Skeletal muscle satellite cell (primary cell): ENCODE measurements around the gene CRB3.
A peak's percentile ranks its signal among the peaks of the same experiment; 100 is the strongest.
"Not testable (repeated sequence)": the region's sequence is repeated elsewhere in the genome, so short reads cannot be mapped to it uniquely, and the experiment has no call there.

Experiments used
- H3K27me3 ChIP-seq: 2 replicates; pipeline ENCODE4 v1.7.0; 2013; ENCODE audit warnings: low read length; ENCODE audit not compliant: control insufficient read depth, insufficient read depth
- H3K36me3 ChIP-seq: 2 replicates; pipeline ENCODE4 v1.7.0; 2013; ENCODE audit warnings: mild to moderate bottlenecking, control low read depth, low read length; ENCODE audit not compliant: insufficient read depth
- H3K4me1 ChIP-seq: 2 replicates; pipeline ENCODE4 v1.7.0; 2013; ENCODE audit warnings: low read length; ENCODE audit not compliant: control insufficient read depth, insufficient read depth
- H3K4me2 ChIP-seq: 2 replicates; pipeline ENCODE4 v1.7.0; 2013; ENCODE audit warnings: mild to moderate bottlenecking, low read length
- H3K4me3 ChIP-seq: 2 replicates; pipeline ENCODE4 v1.7.0; 2013; ENCODE audit warnings: low read length
- H3K9ac ChIP-seq: 2 replicates; pipeline ENCODE4 v1.7.0; 2013; ENCODE audit warnings: mild to moderate bottlenecking, low read depth, low read length, moderate library complexity
- H3K9me3 ChIP-seq: replicated peaks from 2 replicates; pipeline ENCODE4 v1.7.0; 2013; ENCODE audit warnings: mild to moderate bottlenecking, control low read depth, low read length

Gene CRB3

DNA sequence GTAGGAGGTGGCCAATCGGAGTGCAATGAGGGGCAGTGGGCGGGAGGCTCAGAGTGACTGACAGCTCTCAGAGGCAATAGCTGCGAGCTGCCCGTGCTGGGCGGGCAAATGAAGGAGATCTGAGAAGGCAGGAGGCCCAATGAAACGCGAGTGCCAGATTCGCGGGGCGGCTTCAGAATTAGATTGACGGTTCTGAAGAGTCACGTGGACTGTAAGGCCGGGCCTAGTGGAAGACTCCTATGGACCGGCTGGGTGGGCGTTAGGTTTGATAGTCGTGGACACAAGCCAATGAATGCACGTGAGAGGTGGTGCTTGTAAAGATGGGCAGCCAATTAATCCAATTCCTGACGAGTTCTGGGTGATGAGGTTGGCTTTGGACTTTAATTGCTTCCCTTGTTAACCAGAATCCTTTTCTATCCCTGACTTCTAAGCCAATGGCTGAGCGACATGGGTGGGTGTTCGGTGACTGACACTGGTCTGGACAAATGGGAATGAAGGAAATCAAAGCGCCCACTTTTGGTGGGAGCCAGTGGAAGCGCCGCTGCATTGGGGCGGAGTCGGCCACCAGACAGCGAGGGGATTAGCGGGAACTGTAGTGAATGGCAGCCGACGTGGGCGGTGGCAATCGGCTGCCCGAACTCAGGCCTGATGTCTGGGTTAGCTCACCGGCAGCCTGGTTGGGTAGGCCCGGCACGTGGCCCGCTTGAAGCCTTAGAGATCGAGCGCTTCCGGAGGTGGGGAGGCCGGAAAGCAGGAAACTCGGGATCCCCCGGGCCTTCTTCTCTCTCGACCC is 38.9 kb upstream of the CRB3 start:
- Histone ChIP-seq H3K27me3 (peaks cover 4% of the 10 kb centered on the region), H3K4me3 (peak overlapping the region; percentile 52), H3K9ac (peak overlapping the region; percentile 6), H3K36me3 (peaks cover 19% of the 10 kb centered on the region), H3K4me2 (peak overlapping the region; percentile 53), H3K9me3 (no peaks in the 10 kb centered on the region), H3K4me1 (peaks cover 20% of the 10 kb centered on the region)

DNA sequence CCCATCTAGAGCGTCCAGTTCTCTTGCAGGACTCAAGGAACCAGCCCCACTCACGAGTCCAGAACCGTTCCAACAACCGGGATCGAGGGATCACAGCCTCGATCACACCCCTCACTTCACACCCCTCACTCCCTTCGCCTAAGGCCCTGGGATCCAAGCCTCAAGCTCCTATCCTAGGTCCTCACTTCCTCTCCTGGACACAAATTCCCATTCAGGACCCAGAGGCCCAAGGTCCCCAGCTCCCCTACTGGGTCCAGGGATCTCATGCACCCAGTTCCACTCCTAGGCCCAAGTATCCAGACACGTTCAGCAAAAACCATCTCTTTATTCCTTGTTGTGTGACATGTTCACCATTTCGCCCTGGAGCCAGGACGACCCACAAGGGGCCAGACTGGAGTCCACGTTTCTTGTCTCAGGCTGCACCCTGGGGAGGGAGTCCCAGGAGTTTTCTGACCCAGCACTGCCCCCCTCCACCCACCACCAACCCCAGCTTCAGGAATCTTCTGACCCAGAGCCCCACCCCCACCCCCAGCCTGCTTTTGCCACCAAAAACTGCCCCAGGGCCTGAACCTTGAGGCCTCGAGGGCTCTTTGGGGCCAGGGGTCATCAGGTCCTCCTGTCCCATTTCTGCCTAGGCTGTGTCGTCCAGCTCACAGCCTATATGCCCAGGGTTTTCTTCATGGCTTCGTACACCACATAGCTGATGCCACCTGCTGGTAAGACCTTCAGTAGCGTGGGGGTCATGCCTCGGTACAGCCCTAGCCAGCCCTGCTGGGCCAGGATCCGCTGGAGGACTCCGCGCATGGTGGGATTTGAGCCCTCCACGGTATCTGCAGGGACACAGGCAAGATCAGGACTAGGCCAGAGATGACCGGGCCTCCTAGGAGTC is 38.1 kb upstream of the CRB3 start:
- peaks cover 4% of the 10 kb centered on the region for H3K27me3 ChIP-seq
- peaks cover 20% of the 10 kb centered on the region for H3K4me1 ChIP-seq
- H3K4me2 ChIP-seq, result peak overlapping the region; percentile 53
- H3K4me3 ChIP-seq, result peak overlapping the region; percentile 52
- H3K9ac ChIP-seq, result peak overlapping the region; percentile 6
- no peaks in the 10 kb centered on the region for H3K9me3 ChIP-seq
- H3K36me3 ChIP-seq, result peaks cover 10% of the 10 kb centered on the region

DNA sequence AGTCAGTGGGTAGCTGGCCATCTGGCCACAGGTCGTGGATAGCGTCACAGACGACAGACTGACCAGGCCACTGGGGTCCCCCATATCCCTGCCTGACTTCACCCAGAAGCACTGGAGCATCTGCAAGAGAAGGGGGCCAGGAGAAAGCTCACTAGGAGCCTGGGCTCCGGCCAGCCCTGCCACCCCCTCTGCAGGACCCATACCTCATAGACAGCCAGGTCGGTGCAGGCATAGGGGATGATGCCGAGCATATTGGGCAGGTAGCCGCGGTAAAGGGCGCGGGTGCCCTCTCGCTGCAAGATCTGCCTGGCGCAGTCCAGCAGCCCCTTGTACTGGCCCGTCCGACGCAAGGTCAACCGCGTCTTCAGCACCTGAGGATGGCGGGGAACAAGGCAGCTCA is 36.9 kb upstream of the CRB3 start:
- no peaks in the 10 kb centered on the region for H3K36me3 ChIP-seq
- H3K27me3 ChIP-seq, result peaks cover 4% of the 10 kb centered on the region
- H3K4me2 ChIP-seq, result no peak overlapping the region
- no peak overlapping the region for H3K9ac ChIP-seq
- H3K4me3 ChIP-seq, result no peak overlapping the region
- peaks cover 19% of the 10 kb centered on the region for H3K4me1 ChIP-seq
- no peaks in the 10 kb centered on the region for H3K9me3 ChIP-seq

DNA sequence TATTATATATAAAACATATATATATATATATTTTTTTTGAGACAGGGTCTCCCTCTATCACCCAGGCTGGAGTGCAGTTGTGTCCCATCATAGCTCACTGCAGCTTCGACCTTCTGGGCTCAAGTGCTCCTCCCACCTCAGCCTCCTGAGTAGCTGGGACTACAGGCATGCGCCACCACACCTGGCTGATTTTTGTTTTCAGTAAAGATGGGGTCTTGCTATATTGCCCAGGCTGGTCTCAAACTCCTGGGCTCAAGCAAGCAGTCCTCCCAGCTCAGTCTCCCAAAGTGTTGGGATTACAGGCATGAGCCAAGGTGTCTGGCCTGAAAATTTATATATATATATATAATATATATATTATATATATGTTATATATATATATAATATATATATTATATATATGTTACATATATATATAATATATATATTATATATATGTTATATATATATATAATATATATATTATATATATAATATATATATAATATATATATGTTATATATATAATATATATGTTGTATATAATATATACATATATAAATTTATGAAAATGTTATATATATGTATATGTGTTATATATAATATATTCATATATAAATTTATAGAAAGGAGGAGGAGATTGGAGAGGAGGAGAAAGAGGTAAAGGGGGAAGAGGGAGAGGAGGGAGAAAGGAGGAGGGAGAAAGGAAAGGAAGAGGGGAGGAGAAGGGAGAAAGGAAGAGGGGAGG is 35.2 kb upstream of the CRB3 start:
- not testable (repeated sequence) for H3K4me3 ChIP-seq, H3K36me3 ChIP-seq, H3K27me3 ChIP-seq, H3K4me2 ChIP-seq, H3K9ac ChIP-seq, H3K4me1 ChIP-seq, H3K9me3 ChIP-seq

DNA sequence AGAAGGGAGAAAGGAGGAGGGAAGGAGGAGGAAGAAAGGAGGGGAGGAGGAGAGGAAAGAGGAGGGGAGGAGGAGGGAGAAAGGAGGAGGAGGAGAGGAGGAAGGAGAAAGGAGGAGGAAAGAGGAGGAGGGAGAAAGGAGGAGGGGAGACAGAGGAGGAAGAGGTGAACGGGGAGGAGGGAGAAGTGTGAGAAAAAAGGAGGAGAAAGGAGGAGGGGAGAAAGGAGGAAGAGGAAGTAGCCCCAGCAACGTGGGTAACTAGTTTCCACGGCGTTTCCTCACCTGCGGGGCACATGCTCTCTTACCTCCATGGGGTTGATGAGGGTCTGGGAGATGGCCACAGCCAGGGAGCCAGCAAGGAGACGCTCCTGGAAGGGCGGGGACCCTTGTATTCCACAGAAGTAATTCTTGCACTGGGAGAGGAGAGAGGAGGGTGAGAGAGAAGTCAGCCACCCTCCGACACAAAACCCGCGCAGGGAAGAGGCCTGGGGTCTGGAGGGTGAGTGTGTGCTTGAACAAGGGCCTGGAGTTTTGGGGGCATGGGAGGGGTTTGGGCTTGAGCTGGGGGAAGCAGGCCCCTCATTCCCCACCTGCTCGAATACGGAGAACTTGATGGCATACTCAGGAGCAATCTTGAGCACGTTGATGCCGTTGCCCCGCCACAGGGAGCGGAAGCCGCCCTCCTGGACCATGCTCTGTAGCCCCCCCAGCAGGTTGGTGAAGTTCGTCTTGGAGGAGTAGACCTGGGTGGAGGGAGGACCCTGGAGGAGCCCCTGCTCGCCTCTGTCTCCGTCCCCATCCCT is 34.5 kb upstream of the CRB3 start:
- H3K9me3 ChIP-seq, result no peaks in the 10 kb centered on the region
- H3K27me3 ChIP-seq, result peaks cover 4% of the 10 kb centered on the region
- no peak overlapping the region for H3K4me3 ChIP-seq
- H3K4me2 ChIP-seq, result no peak overlapping the region
- no peak overlapping the region for H3K9ac ChIP-seq
- H3K4me1 ChIP-seq, result peaks cover 6% of the 10 kb centered on the region
- no peaks in the 10 kb centered on the region for H3K36me3 ChIP-seq

DNA sequence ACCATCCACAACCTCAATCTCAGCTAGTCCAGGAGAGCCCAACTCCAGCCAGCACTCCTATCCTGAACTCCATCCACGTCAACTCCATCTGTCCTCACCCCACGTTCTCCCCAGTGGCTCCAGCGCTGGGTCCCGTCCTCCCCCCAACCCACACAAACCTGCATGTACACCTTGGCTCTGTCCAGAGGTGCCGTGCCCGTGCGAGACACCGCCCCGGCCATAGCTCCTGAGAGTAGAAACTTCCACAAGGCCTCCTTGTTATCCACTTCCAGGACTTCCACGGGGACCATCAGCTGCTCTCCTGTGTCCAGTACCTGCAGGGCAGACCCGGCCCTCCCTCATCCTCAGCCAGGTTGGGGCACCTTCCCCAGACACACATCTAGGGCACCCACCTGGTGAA is 32.2 kb upstream of the CRB3 start:
- H3K36me3 ChIP-seq, result no peaks in the 10 kb centered on the region

DNA sequence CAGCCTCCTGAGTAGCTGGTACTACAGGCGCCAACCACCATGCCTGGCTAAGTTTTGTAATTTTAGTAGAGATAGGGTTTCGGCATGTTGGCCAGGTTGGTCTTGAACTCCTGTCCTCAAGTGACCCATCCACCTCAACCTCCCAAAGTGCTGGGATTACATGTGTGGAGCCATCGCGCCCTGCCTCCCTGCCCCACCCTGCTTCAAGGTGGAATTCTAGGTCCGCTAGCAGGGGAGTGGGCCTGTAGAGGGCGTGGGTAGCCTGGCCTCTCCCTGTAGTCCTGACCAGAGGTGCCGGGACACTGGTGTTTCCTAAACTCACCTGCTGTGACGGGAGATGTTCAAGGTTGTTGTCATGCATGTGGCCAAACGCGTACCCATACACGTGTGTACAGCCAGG is 30.9 kb upstream of the CRB3 start:
- no peak overlapping the region for H3K4me2 ChIP-seq
- H3K4me1 ChIP-seq, result no peaks in the 10 kb centered on the region
- H3K9me3 ChIP-seq, result no peaks in the 10 kb centered on the region
- H3K27me3 ChIP-seq, result peaks cover 4% of the 10 kb centered on the region
- no peaks in the 10 kb centered on the region for H3K36me3 ChIP-seq
- H3K9ac ChIP-seq, result no peak overlapping the region
- no peak overlapping the region for H3K4me3 ChIP-seq

More for the DNA sequence above, 32.2 kb upstream of the CRB3 start:
- Histone ChIP-seq H3K9ac (no peak overlapping the region), H3K4me3 (no peak overlapping the region), H3K4me1 (no peaks in the 10 kb centered on the region), H3K4me2 (no peak overlapping the region), H3K9me3 (no peaks in the 10 kb centered on the region), H3K27me3 (peaks cover 4% of the 10 kb centered on the region)

DNA sequence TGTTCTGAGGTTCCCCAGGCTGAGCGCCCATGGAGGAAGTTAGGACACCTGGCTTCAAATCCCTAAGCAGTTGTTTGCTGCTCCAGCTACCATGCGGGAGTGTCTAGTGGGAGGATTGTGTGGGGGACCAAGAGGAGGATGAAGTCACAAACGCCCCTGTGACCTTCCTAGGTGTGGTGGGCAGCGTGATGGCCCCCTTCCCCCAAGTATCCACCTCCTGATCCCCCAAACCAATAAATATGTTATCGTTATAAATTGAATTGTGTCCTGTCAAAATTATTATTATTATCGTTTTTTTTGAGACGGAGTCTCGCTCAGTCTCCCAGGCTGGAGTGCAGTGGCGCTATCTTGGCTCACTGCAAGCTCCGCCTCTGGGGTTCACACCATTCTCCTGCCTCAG is 30.4 kb upstream of the CRB3 start, which contains the start of gene SLC25A41:
Gene SLC25A41 (minus strand): TSS at position 101 of the 400 bp plus-strand sequence. CDS start 70 bp downstream, at position 31.
- Histone ChIP-seq H3K4me2 (no peak within 1 kb of the TSS), H3K4me3 (no peak within 1 kb of the TSS), H3K4me1 (no peaks in the 10 kb centered on the region), H3K9me3 (no peaks in the 10 kb centered on the region), H3K27me3 (peaks cover 4% of the 10 kb centered on the region), H3K9ac (no peak within 1 kb of the TSS), H3K36me3 (no peaks in the 10 kb centered on the region)

DNA sequence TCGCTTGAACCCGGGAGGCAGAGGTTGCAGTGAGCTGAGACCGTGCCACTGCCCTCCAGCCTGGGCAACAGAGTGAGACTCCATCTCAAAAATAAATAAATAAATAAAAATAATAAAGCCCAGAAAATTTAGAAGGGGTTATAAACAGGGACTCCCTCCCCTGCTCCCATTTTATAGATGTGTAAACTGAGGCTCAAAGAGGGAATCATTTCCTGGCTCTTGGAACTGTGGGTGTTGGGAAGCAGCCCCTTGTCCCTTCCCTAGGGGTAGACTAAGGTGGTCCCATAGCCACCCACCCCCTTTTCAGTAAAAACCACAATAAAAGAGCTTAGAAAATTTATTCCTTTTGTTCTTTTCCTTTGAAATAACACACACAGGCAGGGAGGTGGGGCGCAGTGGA is 24.3 kb upstream of the CRB3 start:
- no peaks in the 10 kb centered on the region for H3K4me1 ChIP-seq
- H3K4me2 ChIP-seq, result no peak overlapping the region
- no peaks in the 10 kb centered on the region for H3K9me3 ChIP-seq
- no peak overlapping the region for H3K4me3 ChIP-seq
- no peaks in the 10 kb centered on the region for H3K36me3 ChIP-seq
- no peaks in the 10 kb centered on the region for H3K27me3 ChIP-seq
- no peak overlapping the region for H3K9ac ChIP-seq

DNA sequence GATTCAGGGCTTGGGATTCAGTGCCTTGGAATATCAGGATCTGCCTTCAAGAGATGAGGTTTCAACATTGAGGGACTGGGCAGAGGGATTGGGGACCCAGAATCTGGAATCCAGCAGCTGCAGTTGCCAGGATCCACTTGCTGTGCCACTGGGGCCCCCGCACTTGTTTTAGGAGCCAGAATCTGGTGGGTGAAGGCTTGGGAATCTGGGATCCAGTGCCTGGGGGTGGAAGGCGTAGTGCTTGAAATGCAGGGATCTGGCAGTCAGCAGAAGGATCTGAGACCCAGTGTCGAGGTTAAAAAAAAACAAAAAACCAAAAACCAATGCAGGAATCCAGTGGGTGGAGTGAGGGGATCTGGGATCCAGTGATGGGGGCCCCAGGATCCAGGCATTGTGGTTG is 23.2 kb upstream of the CRB3 start:
- H3K36me3 ChIP-seq, result no peaks in the 10 kb centered on the region
- H3K4me3 ChIP-seq, result no peak overlapping the region
- H3K9me3 ChIP-seq, result no peaks in the 10 kb centered on the region
- H3K9ac ChIP-seq, result no peak overlapping the region
- H3K27me3 ChIP-seq, result no peaks in the 10 kb centered on the region
- H3K4me2 ChIP-seq, result no peak overlapping the region
- H3K4me1 ChIP-seq, result no peaks in the 10 kb centered on the region
